Vagina (tissue), 2 donors: ENCODE data around the gene FBXL17. TPM values are rescaled to one million over a fixed set of nuclear protein-coding genes. Genes with fewer than 3 reads are reported as not detected.

ENCODE experiments used
- DNase-seq, 2 donors: peaks; one replicate each; pipeline ENCODE4 v3.0.0-alpha.2; 2017; ENCODE audit errors: extremely low spot score in 2 of 2
- H3K27ac ChIP-seq: fragments of 200-600 bp; sonication (generic); one replicate; pipeline ENCODE4 v1.5.1; 2019
- H3K27me3 ChIP-seq: fragments of 200-600 bp; sonication (generic); one replicate; pipeline ENCODE4 v1.5.1; 2019
- H3K36me3 ChIP-seq, 2 donors: fragments of 200-600 bp; sonication (generic); one replicate each; pipeline ENCODE4 v1.5.1; 2017 to 2019
- H3K4me1 ChIP-seq: fragments of 200-600 bp; sonication (generic); one replicate; pipeline ENCODE4 v1.5.1; 2019
- H3K4me3 ChIP-seq, 2 donors: fragments of 200-600 bp; sonication (generic); 1 replicate in 1 of 2; 2 replicates in 1 of 2; pipeline ENCODE4 v1.5.1; 2016 to 2019
- H3K9me3 ChIP-seq: fragments of 200-600 bp; sonication (generic); one replicate; pipeline ENCODE4 v1.5.1; 2019
- CTCF ChIP-seq, 3 experiments: fragments of 450-650 bp in 2 of 3; fragments of 200-600 bp in 1 of 3; sonication (generic) in 1 of 3; IDR thresholded peaks; one replicate each; pipeline ENCODE4 v1.5.1; 2017 to 2019; ENCODE audit warnings: antibody characterized with exemption in 3 of 3, mild to moderate bottlenecking in 2 of 3, moderate library complexity in 2 of 3
- POLR2A ChIP-seq, 2 donors: fragments of 450-650 bp; IDR thresholded peaks; one replicate each; pipeline ENCODE4 v1.6.1; 2017; ENCODE audit warnings: antibody characterized with exemption in 2 of 2, mild to moderate bottlenecking in 2 of 2, moderate library complexity in 2 of 2
- POLR2AphosphoS5 ChIP-seq, 2 donors: sonication (generic); formaldehyde crosslinking; IDR thresholded peaks; one replicate each; pipeline ENCODE4 v1.9.0; 2017; ENCODE audit warnings: antibody characterized with exemption in 2 of 2, mild to moderate bottlenecking in 2 of 2, low read depth in 1 of 2; ENCODE audit not compliant: insufficient read depth in 1 of 2
- intact Hi-C: fragments of 100-400 bp; cut with DNase I; formaldehyde crosslinking; loops from one replicate; pipeline ENCODE4 v1.15.1; 2023
- total RNA-seq: library from RNA; depleted of rRNA; stranded (reverse); fragments of >200 nt; gene quantifications from one replicate; pipeline ENCODE4 v1.2.3, GENCODE V29; 2016

The FBXL17 gene
- total RNA-seq, 1 donor from 2014 or later, result 15.0 TPM

- Histone ChIP-seq H3K36me3 (no peaks in the 10 kb centered on the region), H3K4me1 (no peaks in the 10 kb centered on the region), H3K4me3 (no peak overlapping the region), H3K27ac (no peak overlapping the region), H3K27me3 (no peaks in the 10 kb centered on the region), H3K9me3 (no peaks in the 10 kb centered on the region)
- intact Hi-C loops, result no loop called here
- no peak for DNase-seq
- TF ChIP-seq POLR2A (IDR thresholded peaks at IDR 0.05), result no peak
- no peak for TF ChIP-seq CTCF (IDR thresholded peaks at IDR 0.05)
- no peak for TF ChIP-seq POLR2AphosphoS5 (IDR thresholded peaks at IDR 0.05; ENCODE audit: insufficient read depth in 1 of 2, low read depth in 1 of 2)
Measured at GRCh38 chr5:107824821-107825220, 557.1 kb downstream of the FBXL17 start.

DNA sequence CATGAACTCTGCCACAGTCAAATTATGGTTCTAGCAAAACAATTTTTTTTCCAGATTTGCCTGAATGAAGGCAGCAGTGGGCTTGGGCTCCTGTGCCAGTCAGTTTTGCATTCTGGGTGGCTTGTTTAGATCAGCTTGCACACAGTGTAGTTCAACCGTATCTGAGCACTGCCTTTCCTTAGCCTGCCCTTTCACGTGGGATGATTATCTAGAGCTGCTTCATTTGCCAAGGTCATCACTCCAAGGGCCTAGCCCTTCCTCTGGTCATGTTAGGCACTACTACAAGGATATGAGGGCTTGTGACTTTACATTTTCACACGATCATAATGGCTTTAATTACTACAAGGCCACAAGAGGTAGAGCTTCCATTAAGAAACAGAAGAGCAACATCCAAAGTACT, 560.6 kb downstream of the FBXL17 start:
- H3K36me3 ChIP-seq, result no peaks in the 10 kb centered on the region
- no peak for DNase-seq
- H3K4me3 ChIP-seq, result no peak overlapping the region
- no peak for TF ChIP-seq POLR2A (IDR thresholded peaks at IDR 0.05)
- no peak for TF ChIP-seq POLR2AphosphoS5 (IDR thresholded peaks at IDR 0.05; ENCODE audit: insufficient read depth in 1 of 2, low read depth in 1 of 2)
- no peak for TF ChIP-seq CTCF (IDR thresholded peaks at IDR 0.05)
- no peak overlapping the region for H3K27ac ChIP-seq
- H3K4me1 ChIP-seq, result no peaks in the 10 kb centered on the region
- intact Hi-C loops, result no loop called here
- H3K27me3 ChIP-seq, result no peaks in the 10 kb centered on the region
- H3K9me3 ChIP-seq, result no peaks in the 10 kb centered on the region

- Histone ChIP-seq H3K36me3 (no peaks in the 10 kb centered on the region), H3K9me3 (no peaks in the 10 kb centered on the region), H3K4me3 (no peak overlapping the region), H3K27ac (no peak overlapping the region), H3K27me3 (no peaks in the 10 kb centered on the region), H3K4me1 (no peaks in the 10 kb centered on the region)
- intact Hi-C loops, result no loop called here
- TF ChIP-seq POLR2A (IDR thresholded peaks at IDR 0.05) (no peak), POLR2AphosphoS5 (IDR thresholded peaks at IDR 0.05; ENCODE audit: insufficient read depth in 1 of 2, low read depth in 1 of 2) (no peak), CTCF (IDR thresholded peaks at IDR 0.05) (no peak)
- DNase-seq, result no peak
Measured at GRCh38 chr5:107820429-107820828, 561.5 kb downstream of the FBXL17 start.

GRCh38 chr5:107817951-107818350, 563.9 kb downstream of the FBXL17 start:
- TF ChIP-seq POLR2A (IDR thresholded peaks at IDR 0.05) (no peak), CTCF (IDR thresholded peaks at IDR 0.05) (no peak), POLR2AphosphoS5 (IDR thresholded peaks at IDR 0.05; ENCODE audit: insufficient read depth in 1 of 2, low read depth in 1 of 2) (no peak)
- Histone ChIP-seq H3K27me3 (no peaks in the 10 kb centered on the region), H3K4me3 (no peak overlapping the region), H3K4me1 (no peaks in the 10 kb centered on the region), H3K36me3 (no peaks in the 10 kb centered on the region), H3K27ac (no peak overlapping the region), H3K9me3 (no peaks in the 10 kb centered on the region)
- DNase-seq, result no peak
- intact Hi-C loops, result no loop called here

GRCh38 chr5:107817436-107817835, 564.5 kb downstream of the FBXL17 start:
- H3K27me3 ChIP-seq, result no peaks in the 10 kb centered on the region
- no peak overlapping the region for H3K4me3 ChIP-seq
- H3K9me3 ChIP-seq, result no peaks in the 10 kb centered on the region
- TF ChIP-seq CTCF (IDR thresholded peaks at IDR 0.05) (no peak), POLR2A (IDR thresholded peaks at IDR 0.05) (no peak), POLR2AphosphoS5 (IDR thresholded peaks at IDR 0.05; ENCODE audit: insufficient read depth in 1 of 2, low read depth in 1 of 2) (no peak)
- no peak overlapping the region for H3K27ac ChIP-seq
- no peak for DNase-seq
- intact Hi-C loops, result no loop called here
- H3K4me1 ChIP-seq, result no peaks in the 10 kb centered on the region
- no peaks in the 10 kb centered on the region for H3K36me3 ChIP-seq
